ENCODE measurements around the gene TMPRSS7.

DNA sequence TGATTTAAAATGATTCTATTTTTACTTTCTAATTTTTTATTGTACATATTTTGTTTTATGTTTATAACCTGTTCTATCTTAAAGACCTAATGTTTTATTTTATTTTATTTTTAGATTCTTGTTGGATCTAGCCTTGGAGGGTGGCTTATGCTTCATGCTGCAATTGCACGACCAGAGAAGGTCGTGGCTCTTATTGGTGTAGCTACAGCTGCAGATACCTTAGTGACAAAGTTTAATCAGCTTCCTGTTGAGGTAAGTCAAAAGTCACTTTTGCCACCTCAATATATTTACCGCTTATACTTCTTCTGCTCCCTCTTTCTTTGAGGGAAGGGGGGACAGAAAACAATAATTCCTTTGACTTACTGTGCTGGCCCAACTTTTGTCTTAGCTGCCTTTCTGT is 47.7 kb upstream of the TMPRSS7 start:
- TF ChIP-seq, protein P1, sequence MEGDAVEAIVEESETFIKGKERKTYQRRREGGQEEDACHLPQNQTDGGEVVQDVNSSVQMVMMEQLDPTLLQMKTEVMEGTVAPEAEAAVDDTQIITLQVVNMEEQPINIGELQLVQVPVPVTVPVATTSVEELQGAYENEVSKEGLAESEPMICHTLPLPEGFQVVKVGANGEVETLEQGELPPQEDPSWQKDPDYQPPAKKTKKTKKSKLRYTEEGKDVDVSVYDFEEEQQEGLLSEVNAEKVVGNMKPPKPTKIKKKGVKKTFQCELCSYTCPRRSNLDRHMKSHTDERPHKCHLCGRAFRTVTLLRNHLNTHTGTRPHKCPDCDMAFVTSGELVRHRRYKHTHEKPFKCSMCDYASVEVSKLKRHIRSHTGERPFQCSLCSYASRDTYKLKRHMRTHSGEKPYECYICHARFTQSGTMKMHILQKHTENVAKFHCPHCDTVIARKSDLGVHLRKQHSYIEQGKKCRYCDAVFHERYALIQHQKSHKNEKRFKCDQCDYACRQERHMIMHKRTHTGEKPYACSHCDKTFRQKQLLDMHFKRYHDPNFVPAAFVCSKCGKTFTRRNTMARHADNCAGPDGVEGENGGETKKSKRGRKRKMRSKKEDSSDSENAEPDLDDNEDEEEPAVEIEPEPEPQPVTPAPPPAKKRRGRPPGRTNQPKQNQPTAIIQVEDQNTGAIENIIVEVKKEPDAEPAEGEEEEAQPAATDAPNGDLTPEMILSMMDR (IDR thresholded peaks at IDR 0.05 in 4 of 5, conservative IDR thresholded peaks at IDR 0.05 in 1 of 5) = no peak
- TF ChIP-seq POLR2A (IDR thresholded peaks at IDR 0.05) = no peak

All from gastrocnemius medialis (tissue), 4 donors.